Parietal lobe (tissue), 1 donor: Measurements from ENCODE around the gene SH2D2A. TPM values are rescaled to one million over a fixed set of nuclear protein-coding genes. Genes with fewer than 3 reads are reported as not detected.

Experiments
- total RNA-seq: library from RNA; depleted of rRNA; stranded (reverse); fragments of >200 nt; gene quantifications from one replicate; pipeline ENCODE4 v1.2.3, GENCODE V29; 2014

Gene SH2D2A
- not detected for total RNA-seq

GRCh38 chr1:156816561-156817328 is at the start of gene SH2D2A:
Gene SH2D2A, minus strand, starts transcription at chr1:156816848. Its CDS starts 140 bp downstream, at chr1:156816708.

DNA sequence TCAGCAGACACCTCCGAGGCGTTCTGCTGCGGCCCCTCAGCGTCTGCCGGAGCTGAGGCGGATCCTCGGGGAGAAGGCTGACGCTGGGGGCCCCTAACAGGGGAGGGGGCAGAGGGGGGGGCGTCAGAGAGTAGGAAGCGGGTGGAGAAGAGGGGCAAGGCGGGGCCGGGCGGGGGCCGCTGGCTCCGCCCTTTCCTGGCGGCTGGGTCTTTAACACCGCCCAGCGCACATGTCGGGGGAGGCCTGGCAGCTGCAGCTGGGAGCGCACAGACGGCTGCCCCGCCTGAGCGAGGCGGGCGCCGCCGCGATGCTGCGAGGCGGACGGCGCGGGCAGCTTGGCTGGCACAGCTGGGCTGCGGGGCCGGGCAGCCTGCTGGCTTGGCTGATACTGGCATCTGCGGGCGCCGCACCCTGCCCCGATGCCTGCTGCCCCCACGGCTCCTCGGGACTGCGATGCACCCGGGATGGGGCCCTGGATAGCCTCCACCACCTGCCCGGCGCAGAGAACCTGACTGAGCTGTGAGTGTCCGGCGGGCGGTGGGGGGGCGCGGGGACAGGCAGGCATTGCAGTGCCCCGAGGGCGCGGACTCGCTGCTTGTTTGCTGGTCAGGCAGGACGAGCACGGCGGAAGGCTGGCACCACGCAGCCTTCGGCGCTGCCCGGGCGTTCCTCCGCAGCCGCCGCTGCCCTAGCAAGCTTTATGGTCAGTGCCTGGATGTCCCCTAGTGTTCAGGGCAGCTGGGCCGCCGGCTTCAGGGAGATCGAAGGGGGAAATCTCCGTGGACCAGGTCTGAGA is 44.2 kb upstream of the SH2D2A start, which contains the start of gene NTRK1:
Gene NTRK1 (plus strand): TSS at position 238 of the 796 bp plus-strand sequence. CDS start 70 bp downstream, at position 308.

DNA sequence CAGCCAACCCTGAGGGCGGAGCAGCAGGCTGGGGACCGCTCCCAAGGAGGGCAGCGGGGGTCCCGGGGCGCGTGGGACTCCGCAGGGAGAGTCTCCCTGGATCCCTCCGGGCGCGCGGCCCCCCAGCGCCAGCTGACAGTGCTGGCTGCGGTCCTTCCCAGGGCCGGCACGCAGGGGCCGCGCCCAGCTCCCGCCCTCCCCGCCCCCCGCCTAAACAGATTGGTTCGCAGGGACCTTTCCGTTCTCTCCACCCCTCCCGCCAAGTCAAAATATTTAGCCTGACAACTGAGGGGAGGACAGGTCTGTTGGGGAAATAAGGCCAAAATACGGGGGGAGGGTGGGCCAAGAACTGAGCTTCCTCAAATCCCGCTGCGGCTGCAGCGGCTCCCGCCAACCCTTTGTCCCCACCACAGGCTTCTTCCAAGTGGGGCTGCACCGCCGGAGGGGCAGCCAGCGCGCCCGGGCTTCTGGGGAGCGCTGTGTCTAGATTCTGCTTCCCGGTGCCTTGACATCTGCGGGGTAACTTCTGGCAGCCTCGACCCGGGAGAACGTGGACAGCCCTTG is 42.4 kb upstream of the SH2D2A start, which contains the start of gene INSRR:
Gene INSRR (minus strand): TSS at position 159 of the 564 bp plus-strand sequence. CDS start 496 bp downstream, outside the sequence.

GRCh38 chr1:156767101-156767878 is 49.4 kb downstream of the SH2D2A start, which contains the start of gene PRCC:
Gene PRCC, plus strand, starts transcription at chr1:156767535. Its CDS starts 237 bp downstream, at chr1:156767772.

Other genes starting within 250 kb of the SH2D2A start
- 5.9 TPM for gene IQGAP3, start 244.3 kb downstream of the SH2D2A start, total RNA-seq
- not detected for gene TTC24, start 237.1 kb downstream of the SH2D2A start, total RNA-seq
- 40.1 TPM for gene NAXE, start 225.1 kb downstream of the SH2D2A start, total RNA-seq
- 20.7 TPM for gene GPATCH4, start 215.4 kb downstream of the SH2D2A start, total RNA-seq
- 1.3 TPM for gene HAPLN2, start 197.4 kb downstream of the SH2D2A start, total RNA-seq
- 94.8 TPM for gene BCAN, start 174.7 kb downstream of the SH2D2A start, total RNA-seq
- gene NES, start 139.4 kb downstream of the SH2D2A start, total RNA-seq = 29.7 TPM
- 1.9 TPM for gene CRABP2, start 111.3 kb downstream of the SH2D2A start, total RNA-seq
- gene METTL25B, start 88.4 kb downstream of the SH2D2A start, total RNA-seq = 11.6 TPM
- gene ISG20L2, start 88.1 kb downstream of the SH2D2A start, total RNA-seq = 14.1 TPM
- 9.7 TPM for gene MRPL24, start 75.8 kb downstream of the SH2D2A start, total RNA-seq
- gene HDGF, start 65.2 kb downstream of the SH2D2A start, total RNA-seq = 68.5 TPM
- 27.9 TPM for gene PRCC, start 49.3 kb downstream of the SH2D2A start, total RNA-seq
- 0.31 TPM for gene INSRR, start 42.3 kb upstream of the SH2D2A start, total RNA-seq
- 0.31 TPM for gene NTRK1, start 44.0 kb upstream of the SH2D2A start, total RNA-seq
- 0.94 TPM for gene PEAR1, start 76.9 kb upstream of the SH2D2A start, total RNA-seq
- gene LRRC71, start 103.8 kb upstream of the SH2D2A start, total RNA-seq = not detected
- 85.1 TPM for gene ARHGEF11, start 228.9 kb upstream of the SH2D2A start, total RNA-seq